Left lobe of liver (tissue), 2 donors: ENCODE results near the gene ERC1. TPM values are rescaled to one million over a fixed set of nuclear protein-coding genes. Genes with fewer than 3 reads are reported as not detected.
A peak's percentile ranks its signal among the peaks of the same experiment; 100 is the strongest.

Experiments used
- ATAC-seq: fragments of 200-7000 bp; cut with Tn5 transposase; one replicate; pipeline ENCODE4 v1.9.1; 2020; ENCODE audit warnings: mild to moderate bottlenecking, moderate library complexity
- DNase-seq: peaks from one replicate; pipeline ENCODE4 v3.0.0-alpha.2; 2020; ENCODE audit warnings: low spot score
- total RNA-seq: library from RNA; stranded (reverse); gene quantifications from one replicate; pipeline ENCODE4 v1.2.1, GENCODE V29; 2021
- donor health status: DM: no; HTN: no; CAD: no; lungs with moderate emphysema.
- donor health status: DM: no; HTN: yes; CAD: no.

ERC1 gene
- total RNA-seq, 1 donor from 2014 or later, result 27.8 TPM

GRCh38 chr12:1464925-1465324 is 473.9 kb downstream of the ERC1 start:
- ATAC-seq (no peak), DNase-seq (no peak)

GRCh38 chr12:1465990-1466389 is 475.0 kb downstream of the ERC1 start:
- DNase-seq (no peak), ATAC-seq (no peak)

- ATAC-seq (no peak), DNase-seq (no peak)
Measured at GRCh38 chr12:1466481-1467154, 475.6 kb downstream of the ERC1 start.

- ATAC-seq (no peak), DNase-seq (no peak)
Measured at GRCh38 chr12:1467710-1468109, 476.7 kb downstream of the ERC1 start.

GRCh38 chr12:1469070-1469469 is 478.0 kb downstream of the ERC1 start:
- DNase-seq, result no peak
- ATAC-seq, result no peak

- DNase-seq, result no peak
- peak; percentile 56 for ATAC-seq
Measured at GRCh38 chr12:1470051-1470450, 479.0 kb downstream of the ERC1 start.

GRCh38 chr12:1471224-1471623 is 480.2 kb downstream of the ERC1 start:
- ATAC-seq, result no peak
- DNase-seq, result no peak

GRCh38 chr12:1473418-1473817 is 482.4 kb downstream of the ERC1 start:
- ATAC-seq (no peak), DNase-seq (no peak)

GRCh38 chr12:1474041-1474573 is 483.1 kb downstream of the ERC1 start:
- ATAC-seq (no peak), DNase-seq (no peak)

GRCh38 chr12:1474574-1475153 is 483.6 kb downstream of the ERC1 start:
- ATAC-seq (no peak), DNase-seq (no peak)

- ATAC-seq (no peak), DNase-seq (no peak)
Measured at GRCh38 chr12:1479645-1480044, 488.6 kb downstream of the ERC1 start.

GRCh38 chr12:1481326-1481725 is 490.3 kb downstream of the ERC1 start:
- ATAC-seq (no peak), DNase-seq (no peak)

- ATAC-seq, result no peak
- DNase-seq, result no peak
Measured at GRCh38 chr12:1481906-1482305, 490.9 kb downstream of the ERC1 start.

- no peak for DNase-seq
- no peak for ATAC-seq
Measured at GRCh38 chr12:1488908-1489381, 497.9 kb downstream of the ERC1 start.

- no peak for DNase-seq
- ATAC-seq, result no peak
Measured at GRCh38 chr12:1491983-1492697, 501.1 kb downstream of the ERC1 start.

GRCh38 chr12:1493781-1494565 is 502.9 kb downstream of the ERC1 start:
- ATAC-seq, result no peak

GRCh38 chr12:1494856-1495255 is 503.8 kb downstream of the ERC1 start:
- ATAC-seq, result no peak
- no peak for DNase-seq

More at GRCh38 chr12:1493781-1494565, 502.9 kb downstream of the ERC1 start:
- no peak for DNase-seq

GRCh38 chr12:1496162-1496900 is 505.3 kb downstream of the ERC1 start:
- ATAC-seq (peak; percentile 20), DNase-seq (no peak)

- ATAC-seq, result no peak
Measured at GRCh38 chr12:1497161-1497560, 506.1 kb downstream of the ERC1 start.

GRCh38 chr12:1498199-1498740 is 507.2 kb downstream of the ERC1 start:
- ATAC-seq, result no peak
- DNase-seq, result no peak

More at GRCh38 chr12:1497161-1497560, 506.1 kb downstream of the ERC1 start:
- no peak for DNase-seq
